Naive thymus-derived CD4-positive, alpha-beta T cell (primary cell): ENCODE measurements around the gene TBX19. TPM values are rescaled to one million over a fixed set of nuclear protein-coding genes. Genes with fewer than 3 reads are reported as not detected.

Experiments used
- ATAC-seq: fragments of 150-1000 bp; cut with Tn5 transposase; 2 replicates; pipeline ENCODE4 v1.10.0; 2021; ENCODE audit warnings: mild to moderate bottlenecking, moderate library complexity
- CTCF ChIA-PET: fragments of 350-600 bp; sonication (Branson Sonifier 250); formaldehyde crosslinking; loops from one replicate; lab custom pipeline; 2021; ENCODE audit warnings: antibody characterized with exemption; lab: Charles Lee
- POLR2A ChIA-PET: fragments of 350-600 bp; sonication (Branson Sonifier 250); formaldehyde crosslinking; loops from one replicate; lab custom pipeline; 2021; ENCODE audit warnings: antibody characterized with exemption, inconsistent platforms; lab: Charles Lee
- DNase-seq, 9 donors: peaks; one replicate each; pipeline versions ENCODE4 v3.0.0 to v3.0.0-alpha.2; 2020 to 2022; ENCODE audit warnings: mixed read lengths in 1 of 9
- H3K27ac ChIP-seq: one replicate; pipeline ENCODE4 v1.7.0; 2013; ENCODE audit warnings: mild to moderate bottlenecking, low read depth, low read length, moderate library complexity
- H3K27me3 ChIP-seq, 2 donors: one replicate each; pipeline ENCODE4 v1.7.0; 2013; ENCODE audit warnings: low read length in 2 of 2, mild to moderate bottlenecking in 2 of 2, moderate library complexity in 2 of 2; ENCODE audit not compliant: control insufficient read depth in 2 of 2, insufficient read depth in 2 of 2
- H3K36me3 ChIP-seq, 3 experiments: 1 replicate in 2 of 3; 2 replicates in 1 of 3; pipeline ENCODE4 v1.7.0; 2013; ENCODE audit warnings: low read length in 3 of 3, mild to moderate bottlenecking in 3 of 3, moderate library complexity in 1 of 3; ENCODE audit not compliant: insufficient read depth in 3 of 3, control insufficient read depth in 2 of 3
- H3K4me1 ChIP-seq, 2 donors: one replicate each; pipeline ENCODE4 v1.7.0; 2013; ENCODE audit warnings: low read length in 2 of 2, mild to moderate bottlenecking in 2 of 2, moderate library complexity in 1 of 2; ENCODE audit not compliant: control insufficient read depth in 2 of 2, insufficient read depth in 2 of 2
- H3K4me3 ChIP-seq: 2 replicates; pipeline ENCODE4 v1.7.0; 2013; ENCODE audit warnings: mild to moderate bottlenecking, low read length
- H3K9me3 ChIP-seq, 3 experiments: 1 replicate in 2 of 3; 2 replicates in 1 of 3; pipeline ENCODE4 v1.7.0; 2013; ENCODE audit warnings: low read length in 3 of 3; ENCODE audit not compliant: control insufficient read depth in 2 of 3
- H3K27ac Mint-ChIP-seq, 9 donors: one replicate each; pipeline ENCODE4 v1.8.0; 2020 to 2022; ENCODE audit warnings: mixed read lengths in 9 of 9, mild to moderate bottlenecking in 8 of 9, moderate library complexity in 5 of 9, inconsistent platforms in 2 of 9
- H3K27me3 Mint-ChIP-seq, 5 donors: one replicate each; pipeline ENCODE4 v1.8.0; 2021 to 2022; ENCODE audit warnings: mixed read lengths in 5 of 5, mild to moderate bottlenecking in 1 of 5
- H3K36me3 Mint-ChIP-seq, 5 donors: one replicate each; pipeline ENCODE4 v1.8.0; 2020 to 2022; ENCODE audit warnings: mixed read lengths in 5 of 5, mild to moderate bottlenecking in 3 of 5, inconsistent platforms in 1 of 5
- H3K4me1 Mint-ChIP-seq, 7 donors: one replicate each; pipeline ENCODE4 v1.8.0; 2020 to 2022; ENCODE audit warnings: mixed read lengths in 7 of 7, mild to moderate bottlenecking in 3 of 7, inconsistent platforms in 1 of 7
- H3K4me3 Mint-ChIP-seq, 10 donors: one replicate each; pipeline ENCODE4 v1.8.0; 2020 to 2022; ENCODE audit warnings: mild to moderate bottlenecking in 10 of 10, mixed read lengths in 10 of 10, moderate library complexity in 6 of 10, inconsistent platforms in 2 of 10
- H3K9me3 Mint-ChIP-seq, 11 donors: one replicate each; pipeline ENCODE4 v1.8.0; 2020 to 2022; ENCODE audit warnings: mixed read lengths in 11 of 11, mild to moderate bottlenecking in 4 of 11, inconsistent platforms in 1 of 11, moderate library complexity in 1 of 11
- intact Hi-C, 2 donors: fragments of 100-400 bp; cut with micrococcal nuclease; formaldehyde crosslinking; loops; one replicate each; pipeline ENCODE4 v1.15.1; 2023
- polyA plus RNA-seq, 2 donors: library from polyadenylated mRNA; unstranded; fragments of 300-500 nt; fragmentation: Illumina TruSeq; gene quantifications; one replicate each; pipeline ENCODE4 v1.2.3, GENCODE V29; 2021
- total RNA-seq, 6 experiments: library from RNA in 5 of 6; stranded (reverse) in 5 of 6; gene quantifications; 1 replicate in 5 of 6; 2 replicates in 1 of 6; pipeline ENCODE4 v1.2.3 and lab custom pipeline; 2021 to 2026

Gene TBX19
- total and polyA plus RNA-seq, 7 experiments from 2014 or later: 1.1 to 4.5 (median 2.2) TPM

DNA sequence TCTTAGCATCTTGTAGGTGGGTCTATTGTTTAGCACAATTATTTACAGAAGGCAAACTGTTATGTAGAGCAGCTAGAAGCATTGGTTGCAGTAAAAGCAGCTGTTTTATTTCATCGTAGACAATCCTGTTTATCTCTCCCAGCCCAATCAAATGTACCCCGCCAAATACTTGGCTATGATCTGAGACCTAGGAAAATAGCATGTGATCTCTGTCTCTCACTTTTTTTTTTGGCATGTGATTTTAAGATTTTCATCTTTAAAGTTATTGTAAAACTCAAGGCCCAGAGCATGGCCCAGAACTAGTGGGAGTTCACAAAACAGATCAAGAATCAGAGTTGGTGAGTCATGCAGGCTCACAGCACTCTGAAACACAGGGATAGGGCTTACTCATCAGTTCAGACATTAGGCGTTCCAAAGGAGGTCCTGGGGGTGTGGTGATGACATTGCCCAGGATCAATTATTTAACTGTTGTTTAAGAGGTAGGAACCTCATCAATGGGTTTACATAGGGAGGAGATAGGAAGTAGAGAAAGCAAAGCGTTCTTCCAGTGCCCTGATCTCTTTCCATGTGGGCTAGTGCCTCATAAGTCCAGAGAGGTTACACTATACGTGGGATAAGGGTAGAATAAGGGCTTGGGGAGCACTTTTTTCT is 40.2 kb downstream of the TBX19 start:
- intact Hi-C loops: no loop called here
- no peak for ATAC-seq
- Histone ChIP-seq H3K27me3 (no peaks in the 10 kb centered on the region), H3K36me3 (no peaks in the 10 kb centered on the region), H3K4me3 (no peak overlapping the region), H3K9me3 (no peaks in the 10 kb centered on the region), H3K4me1 (peaks cover 0 to 3% of the 10 kb centered on the region in 2 donors), H3K27ac (no peak overlapping the region)
- H3K4me1 Mint-ChIP-seq: peaks cover 0 to 28% (median 0%) of the 10 kb centered on the region in 7 donors
- ChIA-PET CTCF (no interaction called here), POLR2A (no interaction called here)
- no peak overlapping the region for H3K27ac Mint-ChIP-seq
- H3K27me3 Mint-ChIP-seq: no peaks in the 10 kb centered on the region
- no peak overlapping the region for H3K4me3 Mint-ChIP-seq
- peaks cover 0 to 32% (median 27%) of the 10 kb centered on the region in 5 donors for H3K36me3 Mint-ChIP-seq
- DNase-seq: no peak
- H3K9me3 Mint-ChIP-seq: peaks cover 0 to 9% (median 3%) of the 10 kb centered on the region in 11 donors

DNA sequence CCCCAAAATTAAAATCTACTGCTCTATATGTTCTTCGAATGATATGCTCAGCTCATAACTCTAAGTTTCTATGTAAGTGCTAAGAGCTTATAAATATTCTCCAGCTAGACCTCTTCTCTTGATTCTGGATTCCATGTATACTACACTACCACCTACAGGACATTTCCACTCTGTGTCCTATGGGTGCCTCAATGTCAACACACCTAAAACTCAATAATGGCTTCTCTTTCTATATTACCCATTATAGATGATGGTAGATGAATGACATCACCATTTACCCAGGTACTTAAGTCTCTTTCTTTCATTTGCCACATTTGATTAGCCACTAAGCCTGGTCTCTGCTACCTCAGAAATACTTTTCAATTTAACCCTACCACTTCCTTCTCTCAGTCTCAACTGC is 41.3 kb downstream of the TBX19 start:
- no peak for DNase-seq
- no peak for ATAC-seq
- Histone ChIP-seq H3K4me3 (no peak overlapping the region), H3K27ac (no peak overlapping the region), H3K4me1 (peaks cover 0 to 3% of the 10 kb centered on the region in 2 donors), H3K36me3 (no peaks in the 10 kb centered on the region), H3K27me3 (no peaks in the 10 kb centered on the region), H3K9me3 (no peaks in the 10 kb centered on the region)
- intact Hi-C loops: loop anchor here in 1 of 2 donors (2.0 kb wide), 2 partner anchors 87 to 237 kb away; no protein-coding TSS in a partner anchor
- H3K4me3 Mint-ChIP-seq: no peak overlapping the region
- H3K27ac Mint-ChIP-seq: no peak overlapping the region
- CTCF ChIA-PET: no interaction called here
- POLR2A ChIA-PET: no interaction called here
- no peaks in the 10 kb centered on the region for H3K27me3 Mint-ChIP-seq
- H3K9me3 Mint-ChIP-seq: peaks cover 0 to 9% (median 3%) of the 10 kb centered on the region in 11 donors
- peaks cover 0 to 28% (median 0%) of the 10 kb centered on the region in 7 donors for H3K4me1 Mint-ChIP-seq
- peaks cover 0 to 26% (median 23%) of the 10 kb centered on the region in 5 donors for H3K36me3 Mint-ChIP-seq

DNA sequence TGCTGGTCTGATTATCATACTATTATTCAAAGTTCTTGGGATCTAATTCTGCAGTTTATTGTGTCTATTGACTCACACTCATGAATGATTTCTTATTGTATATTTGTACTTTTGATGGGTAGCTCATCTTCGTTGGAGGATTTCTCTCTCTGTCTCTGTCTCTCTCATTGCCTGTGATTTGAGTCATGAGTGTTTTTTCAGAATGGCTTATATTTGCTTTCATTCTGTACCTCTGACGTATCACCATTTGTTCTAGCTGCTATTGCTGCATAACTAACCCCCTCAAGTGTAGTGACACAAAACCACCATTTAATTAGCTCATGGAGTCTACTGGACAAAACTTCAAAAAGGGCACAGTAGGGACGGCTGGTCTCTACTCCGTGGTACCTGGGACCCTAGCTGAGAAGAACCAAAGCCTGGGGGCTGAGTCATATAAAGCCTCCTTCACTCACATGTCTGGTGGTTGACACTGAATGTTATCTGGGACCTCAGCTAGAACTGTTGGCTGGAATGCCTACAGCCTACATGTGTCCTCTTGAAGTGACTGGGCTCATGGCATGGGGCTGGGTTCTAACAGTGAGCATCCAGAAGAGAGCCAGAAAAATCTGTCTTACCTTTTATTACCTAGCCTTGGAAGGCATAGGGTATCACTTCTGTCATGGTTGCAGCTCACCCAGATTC is 44.2 kb downstream of the TBX19 start:
- DNase-seq: no peak
- ChIA-PET POLR2A (interaction anchor here (0.5 kb wide), 1 partner anchor 1237 kb away, joined by 4 read pairs; no protein-coding TSS in a partner anchor), CTCF (no interaction called here)
- Histone ChIP-seq H3K4me3 (no peak overlapping the region), H3K9me3 (no peaks in the 10 kb centered on the region), H3K27ac (no peak overlapping the region), H3K27me3 (no peaks in the 10 kb centered on the region), H3K4me1 (no peaks in the 10 kb centered on the region), H3K36me3 (no peaks in the 10 kb centered on the region)
- H3K4me1 Mint-ChIP-seq: peaks cover 0 to 12% (median 0%) of the 10 kb centered on the region in 7 donors
- intact Hi-C loops: no loop called here
- H3K27me3 Mint-ChIP-seq: no peaks in the 10 kb centered on the region
- H3K4me3 Mint-ChIP-seq: no peak overlapping the region
- ATAC-seq: no peak
- peaks cover 0 to 19% (median 16%) of the 10 kb centered on the region in 5 donors for H3K36me3 Mint-ChIP-seq
- H3K27ac Mint-ChIP-seq: no peak overlapping the region
- H3K9me3 Mint-ChIP-seq: peaks cover 0 to 7% (median 3%) of the 10 kb centered on the region in 11 donors

DNA sequence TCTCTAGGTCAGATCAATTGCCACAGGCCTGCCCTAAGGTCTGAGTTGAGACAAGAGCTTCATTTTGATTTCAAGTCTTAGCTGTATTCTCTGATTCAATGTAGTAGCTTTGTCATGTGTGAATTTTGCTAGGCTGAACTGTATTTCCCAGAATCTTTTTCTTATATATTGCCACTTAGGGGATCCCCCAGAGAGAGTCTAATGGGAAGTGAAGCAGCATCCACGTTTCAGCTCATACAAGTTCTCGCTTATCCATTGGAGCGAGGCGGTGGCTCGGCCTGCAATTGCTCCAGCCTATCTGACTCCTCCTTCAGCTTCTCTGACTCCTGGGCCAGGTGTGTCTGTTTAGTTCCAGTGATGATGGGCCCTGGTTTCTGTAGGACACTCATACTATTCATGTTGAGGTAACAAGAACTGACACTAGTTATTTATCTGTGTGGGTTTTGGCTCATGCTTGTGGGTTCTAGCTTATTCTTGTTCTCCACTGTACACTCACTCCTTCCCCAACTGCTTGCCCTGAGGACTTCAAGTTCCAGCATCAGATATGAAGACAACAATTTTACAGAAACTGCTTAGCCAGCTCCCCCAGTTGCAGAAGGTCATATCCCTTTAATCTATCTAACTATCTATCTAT is 48.2 kb downstream of the TBX19 start:
- CTCF ChIA-PET: interaction anchor here (1.2 kb wide), 1 partner anchor 14 kb away, joined by 4 read pairs; no protein-coding TSS in a partner anchor

DNA sequence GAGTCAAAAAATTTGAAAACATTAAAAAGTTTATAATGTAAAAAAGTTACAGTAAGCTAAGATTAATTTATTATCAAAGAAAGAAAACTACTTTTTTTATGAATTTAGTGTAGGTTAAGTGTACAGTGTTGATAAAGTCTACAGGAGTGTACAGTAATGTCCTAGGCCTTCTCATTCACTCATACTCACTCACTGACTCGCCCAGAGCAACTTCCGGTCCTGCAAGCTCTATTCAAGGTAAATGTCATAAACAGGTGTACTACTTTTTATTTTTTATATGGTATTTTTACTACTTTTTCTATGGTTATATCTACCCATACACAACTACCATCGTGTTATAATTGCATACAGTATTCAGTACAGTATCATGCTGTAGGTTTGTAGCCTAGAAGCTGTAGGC is 49.6 kb downstream of the TBX19 start:
- Mint-ChIP-seq H3K9me3 (peaks cover 0 to under 1% (median 0%) of the 10 kb centered on the region in 11 donors), H3K4me3 (no peak overlapping the region), H3K36me3 (peaks cover 0 to 5% (median 2%) of the 10 kb centered on the region in 5 donors), H3K4me1 (no peaks in the 10 kb centered on the region), H3K27ac (no peak overlapping the region), H3K27me3 (peaks cover 0 to 6% (median 0%) of the 10 kb centered on the region in 5 donors)
- intact Hi-C loops: no loop called here
- Histone ChIP-seq H3K27ac (no peak overlapping the region), H3K9me3 (no peaks in the 10 kb centered on the region), H3K4me1 (no peaks in the 10 kb centered on the region), H3K4me3 (no peak overlapping the region), H3K36me3 (no peaks in the 10 kb centered on the region), H3K27me3 (no peaks in the 10 kb centered on the region)
- POLR2A ChIA-PET: no interaction called here
- CTCF ChIA-PET: interaction anchor here (1.2 to 1.5 kb wide), 2 partner anchors 13 to 43 kb away, joined by 3 to 4 read pairs; no protein-coding TSS in a partner anchor
- ATAC-seq (no peak), DNase-seq (no peak)

More for the DNA sequence above, 48.2 kb downstream of the TBX19 start:
- H3K27ac ChIP-seq: no peak overlapping the region
- H3K27me3 ChIP-seq: no peaks in the 10 kb centered on the region
- H3K36me3 Mint-ChIP-seq: peaks cover 0 to 18% (median 12%) of the 10 kb centered on the region in 5 donors
- no peaks in the 10 kb centered on the region for H3K9me3 ChIP-seq
- H3K4me1 Mint-ChIP-seq: peaks cover 0 to 3% (median 0%) of the 10 kb centered on the region in 7 donors
- peaks cover 0 to 7% (median 3%) of the 10 kb centered on the region in 11 donors for H3K9me3 Mint-ChIP-seq
- H3K4me3 ChIP-seq: no peak overlapping the region
- intact Hi-C loops: no loop called here
- H3K4me3 Mint-ChIP-seq: no peak overlapping the region
- H3K27me3 Mint-ChIP-seq: peaks cover 0 to 4% (median 0%) of the 10 kb centered on the region in 5 donors
- no peak for ATAC-seq
- no peak overlapping the region for H3K27ac Mint-ChIP-seq
- POLR2A ChIA-PET: no interaction called here
- H3K4me1 ChIP-seq: no peaks in the 10 kb centered on the region
- H3K36me3 ChIP-seq: no peaks in the 10 kb centered on the region
- DNase-seq: no peak

DNA sequence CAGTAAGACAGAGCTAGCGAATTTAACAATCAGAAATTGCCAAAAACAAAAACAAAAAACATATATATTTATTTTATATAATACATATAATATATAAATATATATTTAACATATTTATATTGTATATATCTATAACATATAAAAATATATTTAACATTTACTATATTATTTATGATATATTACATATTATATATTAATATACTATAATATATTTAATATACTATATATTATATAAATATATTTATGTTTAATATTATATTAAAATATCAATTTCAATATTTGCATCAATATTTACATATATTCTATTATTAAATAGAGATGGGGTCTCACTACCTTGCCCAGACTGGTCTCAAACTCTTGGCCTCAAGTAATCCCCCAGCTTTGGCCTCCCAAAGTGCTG is 50.9 kb downstream of the TBX19 start:
- CTCF ChIA-PET: no interaction called here
- Histone ChIP-seq H3K4me3 (no peak overlapping the region), H3K9me3 (no peaks in the 10 kb centered on the region), H3K4me1 (no peaks in the 10 kb centered on the region), H3K27me3 (no peaks in the 10 kb centered on the region), H3K36me3 (no peaks in the 10 kb centered on the region), H3K27ac (no peak overlapping the region)
- POLR2A ChIA-PET: no interaction called here
- Mint-ChIP-seq H3K4me3 (no peak overlapping the region), H3K4me1 (peaks cover 0 to 4% (median 0%) of the 10 kb centered on the region in 7 donors), H3K27ac (no peak overlapping the region), H3K27me3 (peaks cover 0 to 6% (median 0%) of the 10 kb centered on the region in 5 donors), H3K36me3 (peaks cover 0 to 4% (median 0%) of the 10 kb centered on the region in 5 donors), H3K9me3 (no peaks in the 10 kb centered on the region)
- intact Hi-C loops: no loop called here
- ATAC-seq (no peak), DNase-seq (no peak)
